ENCODE data around the gene HES3. TPM values are rescaled to one million over a fixed set of nuclear protein-coding genes. Genes with fewer than 3 reads are reported as not detected.

Gene HES3
- total RNA-seq, 1 donor from 2014 or later, result not detected

- H3K4me1 Mint-ChIP-seq, result no peaks in the 10 kb centered on the region
- no peak for DNase-seq
- no peak overlapping the region for H3K4me3 Mint-ChIP-seq
- H3K36me3 Mint-ChIP-seq (ENCODE audit: low read depth), result peaks cover 12% of the 10 kb centered on the region
- intact Hi-C loops (cut with micrococcal nuclease), result no loop called here
- H3K27me3 Mint-ChIP-seq, result no peaks in the 10 kb centered on the region
- H3K9me3 Mint-ChIP-seq, result no peaks in the 10 kb centered on the region
- H3K27ac Mint-ChIP-seq, result no peak overlapping the region
These were observed 51.0 kb downstream of the HES3 start for GRCh38 chr1:6294890-6295556.

Other genes with a start within 250 kb of the HES3 start
- gene KCNAB2, start 198.3 kb upstream of the HES3 start, total RNA-seq, result 261 and 262 TPM in 2 replicates
- gene CHD5, start 63.9 kb upstream of the HES3 start, total RNA-seq, result 0.59 and 0.63 TPM in 2 replicates
- gene RPL22, start 44.6 kb upstream of the HES3 start, total RNA-seq, result 437 and 463 TPM in 2 replicates
- 53.2 and 54.7 TPM in 2 replicates for gene RNF207, start 38.1 kb upstream of the HES3 start, total RNA-seq
- gene ICMT, start 8.2 kb upstream of the HES3 start, total RNA-seq, result 67.6 and 69.4 TPM in 2 replicates
- 1.3 and 1.7 TPM in 2 replicates for gene GPR153, start 16.9 kb downstream of the HES3 start, total RNA-seq
- 133 and 136 TPM in 2 replicates for gene ACOT7, start 149.6 kb downstream of the HES3 start, total RNA-seq
- gene HES2, start 175.7 kb downstream of the HES3 start, total RNA-seq, result 0.19 and 0.26 TPM in 2 replicates
- gene ESPN, start 180.6 kb downstream of the HES3 start, total RNA-seq, result 0.49 and 1.3 TPM in 2 replicates
- gene TNFRSF25, start 222.0 kb downstream of the HES3 start, total RNA-seq, result 139 and 146 TPM in 2 replicates
- gene PLEKHG5, start 247.5 kb downstream of the HES3 start, total RNA-seq, result 1.3 and 1.9 TPM in 2 replicates